GM12878 (cell line): ENCODE data around the gene PAQR7. TPM values are rescaled to one million over a fixed set of nuclear protein-coding genes. Genes with fewer than 3 reads are reported as not detected.

Experiments
- BCL3 ChIP-seq: IDR thresholded peaks from 2 replicates; pipeline ENCODE4 v1.6.1; 2011; ENCODE audit warnings: borderline replicate concordance, low read depth, mild to moderate bottlenecking, moderate library complexity, low read length; ENCODE audit not compliant: insufficient read depth, poor library complexity, severe bottlenecking
- CHD1 ChIP-seq: IDR thresholded peaks from 2 replicates; pipeline ENCODE4 v1.6.1; 2012; ENCODE audit warnings: low read depth, low read length, improper control_type of control experiment
- CREM ChIP-seq: IDR thresholded peaks from 2 replicates; pipeline ENCODE4 v1.6.1; 2014; ENCODE audit warnings: antibody characterized with exemption, low read depth
- E2F4 ChIP-seq: IDR thresholded peaks from 2 replicates; pipeline ENCODE4 v1.6.1; 2012; ENCODE audit warnings: low read depth, low read length, improper control_type of control experiment
- IKZF2 ChIP-seq, 2 experiments: fragments of 450-650 bp; IDR thresholded peaks; 2 replicates each; pipeline ENCODE4 v1.6.1; 2017; ENCODE audit warnings: mild to moderate bottlenecking in 2 of 2, moderate library complexity in 2 of 2
- IRF3 ChIP-seq: fragments of 450-650 bp; IDR thresholded peaks from 2 replicates; pipeline ENCODE4 v1.6.1; 2014; ENCODE audit warnings: mild to moderate bottlenecking
- JUND ChIP-seq: IDR thresholded peaks from 2 replicates; pipeline ENCODE4 v1.6.1; 2012; ENCODE audit warnings: low read depth, mild to moderate bottlenecking, low read length, improper control_type of control experiment, moderate library complexity
- LARP7 ChIP-seq: fragments of 450-650 bp; IDR thresholded peaks from 2 replicates; pipeline ENCODE4 v1.6.1; 2017; ENCODE audit warnings: mild to moderate bottlenecking
- MEF2B ChIP-seq: fragments of 450-650 bp; IDR thresholded peaks from 2 replicates; pipeline ENCODE4 v1.6.1; 2018; ENCODE audit warnings: mild to moderate bottlenecking, moderate library complexity; ENCODE audit not compliant: partially characterized antibody, poor library complexity, severe bottlenecking
- NFIC ChIP-seq: IDR thresholded peaks from 2 replicates; pipeline ENCODE4 v1.6.1; 2012; ENCODE audit warnings: low read depth, mild to moderate bottlenecking, inconsistent platforms, low read length, moderate library complexity
- NFYA ChIP-seq: IDR thresholded peaks from 2 replicates; pipeline ENCODE4 v1.6.1; 2011; ENCODE audit warnings: low read depth, mild to moderate bottlenecking, low read length, improper control_type of control experiment, borderline replicate concordance
- POU2F2 ChIP-seq: IDR thresholded peaks from 3 replicates; pipeline ENCODE4 v1.6.1; 2011; ENCODE audit warnings: low read depth, mild to moderate bottlenecking, low read length, borderline replicate concordance
- RAD51 ChIP-seq: fragments of 450-650 bp; IDR thresholded peaks from 2 replicates; pipeline ENCODE4 v1.6.1; 2016; ENCODE audit warnings: moderate library complexity, mild to moderate bottlenecking, inconsistent platforms
- SUPT20H ChIP-seq: IDR thresholded peaks from 2 replicates; pipeline ENCODE4 v1.6.1; 2011; ENCODE audit warnings: low read depth, mild to moderate bottlenecking, low read length, moderate library complexity, borderline replicate concordance; ENCODE audit not compliant: control insufficient read depth
- TCF12 ChIP-seq: IDR thresholded peaks from 2 replicates; pipeline ENCODE4 v1.6.1; 2011; ENCODE audit warnings: low read depth, mild to moderate bottlenecking, low read length
- USF2 ChIP-seq: IDR thresholded peaks from 2 replicates; pipeline ENCODE4 v1.6.1; 2011; ENCODE audit warnings: low read depth, low read length, improper control_type of control experiment, borderline replicate concordance
- YY1 ChIP-seq: IDR thresholded peaks from 2 replicates; pipeline ENCODE4 v1.6.1; 2011; ENCODE audit warnings: low read depth, mild to moderate bottlenecking, low read length
- ZBTB11 ChIP-seq: fragments of 450-650 bp; formaldehyde crosslinking; IDR thresholded peaks from 2 replicates; pipeline ENCODE4 v1.5.0; 2022; ENCODE audit warnings: mild to moderate bottlenecking, missing genetic modification characterization
- polyA plus RNA-seq, 11 experiments: library from polyadenylated mRNA; depleted of rRNA in 4 of 11; unstranded in 6 of 11; stranded (reverse) in 5 of 11; fragments of >200 nt; fragmentation: Nextera tagmentation in 4 of 11; fragmentation: Illumina TruSeq in 1 of 11; extraction: Ambion mirVana in 4 of 11; extraction: Trizol in 1 of 11; gene quantifications; 1 replicate in 1 of 11; 2 replicates in 10 of 11; pipeline versions ENCODE4 v1.2.1 to v1.2.3, GENCODE V29; 2011 to 2016; ENCODE audit warnings: inconsistent platforms in 2 of 11, missing spikeins in 2 of 11, low read depth in 1 of 11
- total RNA-seq, 4 experiments: library from RNA; depleted of rRNA in 3 of 4; stranded (reverse); fragments of >200 nt in 3 of 4; fragmentation: Illumina TruSeq in 1 of 4; extraction: Trizol in 1 of 4; gene quantifications; 2 replicates each; pipeline versions ENCODE4 v1.2.1 to v1.2.3, GENCODE V29; 2013 to 2021

PAQR7 gene
- total and polyA plus RNA-seq, 10 of the 15 experiments (the other 5 are each of a cell fraction or from before 2014, with no cell fraction given): 1.1 to 8.8 (median 5.2) TPM

GRCh38 chr1:25858906-25859789, 16.4 kb downstream of the PAQR7 start, which contains the start of gene AUNIP (continued):
- no peak for TF ChIP-seq ZBTB11 (CRISPR knock-in tag)
- TF ChIP-seq MEF2B: peak; percentile 71
- peak; percentile 74; the same call in 1 of the 2 replicates for TF ChIP-seq LARP7
- no peak for TF ChIP-seq TCF12
- no peak for TF ChIP-seq POU2F2
- TF ChIP-seq E2F4: peak; percentile 95
- TF ChIP-seq BCL3: no peak
- TF ChIP-seq SUPT20H: no peak
- no peak for TF ChIP-seq USF2
- TF ChIP-seq CREM: peak; percentile 58; the same call in 1 of the 2 replicates
- no peak for TF ChIP-seq RAD51
- peak; percentile 26; the same call in 1 of the 2 replicates for TF ChIP-seq JUND
- TF ChIP-seq IRF3: no peak
- peak; percentile 71; the same call in 1 of the 2 replicates for TF ChIP-seq YY1
- TF ChIP-seq NFYA: no peak
- no peak for TF ChIP-seq NFIC
- TF ChIP-seq CHD1: no peak
- peak; percentile 41 to 45; a peak in 2 of 4 replicates for TF ChIP-seq IKZF2 (IDR thresholded peaks at IDR 0.05)
